ENCODE measurements around the gene RNF151. TPM values are rescaled to one million over a fixed set of nuclear protein-coding genes. Genes with fewer than 3 reads are reported as not detected.
"Not testable (repeated sequence)": the region's sequence is repeated elsewhere in the genome, so short reads cannot be mapped to it uniquely, and the experiment has no call there.

RNF151 gene
- total RNA-seq, 2 donors from 2014 or later, result not detected

DNA sequence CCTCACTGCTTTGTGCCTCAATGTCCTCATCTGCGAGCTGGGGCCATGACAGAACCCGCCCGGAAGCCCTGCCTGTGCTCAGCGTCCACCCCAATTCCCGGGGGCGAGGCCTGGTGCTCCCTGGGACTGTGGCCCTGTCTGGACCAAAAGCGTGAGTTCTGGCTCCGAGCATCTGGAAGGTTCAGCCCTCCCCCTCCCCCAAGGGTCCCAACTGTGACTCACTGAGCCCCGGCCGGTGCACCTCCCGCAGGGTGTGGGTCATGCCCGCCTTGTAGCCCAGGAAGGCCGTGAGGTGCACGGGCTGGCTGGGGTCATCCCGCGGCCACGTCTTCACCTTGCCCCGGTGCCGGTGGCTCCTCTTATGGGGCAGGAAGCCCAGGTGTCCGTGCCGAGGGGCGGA, 12.9 kb upstream of the RNF151 start:
- intact Hi-C loops (cut with DNase I), result no loop called here

DNA sequence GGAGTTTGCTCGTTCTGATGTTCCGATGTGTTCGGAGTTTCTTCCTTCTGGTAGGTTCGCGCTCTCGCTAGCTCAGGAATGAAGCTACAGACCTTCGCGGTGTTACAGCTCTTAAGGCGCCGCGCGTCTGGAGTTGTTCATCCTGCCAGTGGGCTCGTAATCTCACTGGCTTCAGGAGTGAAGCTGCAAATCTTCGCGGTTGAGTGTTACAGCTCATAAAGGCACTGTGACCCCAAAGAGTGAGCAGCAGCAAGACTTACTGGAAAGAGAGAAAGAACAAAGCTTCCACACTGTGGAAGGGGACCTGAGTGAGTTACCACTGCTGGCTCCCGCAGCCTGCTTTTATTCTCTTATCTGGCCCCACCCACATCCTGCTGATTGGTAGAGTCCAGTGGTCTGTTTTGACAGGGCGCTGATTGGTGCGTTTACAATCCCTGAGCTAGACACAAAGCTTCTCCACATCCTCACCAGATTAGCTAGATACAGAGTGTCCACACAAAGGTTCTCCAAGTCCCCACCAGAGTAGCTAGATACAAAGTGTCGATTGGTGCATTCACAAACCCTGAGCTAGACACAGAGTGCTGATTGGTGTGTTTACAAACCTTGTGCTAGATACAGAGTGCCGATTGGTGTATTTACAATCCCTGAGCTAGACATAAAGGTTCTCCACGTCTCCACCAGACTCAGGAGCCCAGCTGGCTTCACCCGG, 9.1 kb upstream of the RNF151 start:
- intact Hi-C loops (cut with DNase I), result not testable (repeated sequence)

More for the DNA sequence above, 12.9 kb upstream of the RNF151 start:
- no peak for DNase-seq (ENCODE audit: low spot score)

DNA sequence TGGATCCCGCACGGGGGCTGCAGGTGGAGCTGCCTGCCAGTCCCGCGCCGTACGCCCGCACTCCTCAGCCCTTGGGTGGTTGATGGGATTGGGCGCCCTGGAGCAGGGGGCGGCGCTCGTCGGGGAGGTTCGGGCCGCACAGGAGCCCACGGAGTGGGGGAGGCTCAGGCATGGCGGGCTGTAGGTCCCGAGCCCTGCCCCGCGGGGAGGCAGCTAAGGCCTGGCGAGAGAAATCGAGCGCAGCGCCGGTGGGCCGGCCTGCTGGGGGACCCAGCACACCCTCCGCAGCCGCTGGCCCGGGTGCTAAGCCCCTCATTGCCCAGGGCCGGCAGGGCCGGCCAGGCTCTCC, 8.5 kb upstream of the RNF151 start:
- DNase-seq (ENCODE audit: low spot score); intact Hi-C loops (cut with DNase I): not testable (repeated sequence)

More for the DNA sequence above, 9.1 kb upstream of the RNF151 start:
- not testable (repeated sequence) for DNase-seq (ENCODE audit: low spot score)

DNA sequence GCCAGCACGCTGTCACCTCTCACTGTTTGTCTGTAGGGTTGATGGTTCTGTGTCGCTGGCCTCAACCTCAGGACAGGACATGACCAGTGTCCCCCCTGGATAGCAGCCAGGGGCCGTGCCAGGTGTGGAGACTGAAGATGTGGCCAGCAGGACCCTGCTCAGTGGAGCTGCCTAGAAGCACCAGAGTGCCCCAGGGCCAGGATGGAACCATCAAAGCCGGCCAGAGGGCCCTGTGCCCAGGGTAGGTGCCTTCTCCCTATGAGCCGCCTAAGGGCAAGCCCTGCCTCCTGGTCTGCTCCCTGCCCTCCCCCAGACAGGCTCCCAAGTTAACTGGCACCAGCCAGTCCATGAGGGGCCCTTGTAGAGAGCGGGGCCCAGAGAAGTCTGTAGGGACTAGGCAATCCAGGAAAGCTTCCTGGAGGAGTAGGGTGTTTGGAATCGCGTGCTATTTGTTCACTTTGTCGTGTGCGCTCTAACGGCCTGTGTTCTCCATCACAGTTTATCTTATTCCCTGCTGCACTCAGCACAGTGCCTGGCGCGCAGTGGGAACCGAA, 7.9 kb upstream of the RNF151 start:
- DNase-seq (ENCODE audit: low spot score), result no peak
- intact Hi-C loops (cut with DNase I), result no loop called here

DNA sequence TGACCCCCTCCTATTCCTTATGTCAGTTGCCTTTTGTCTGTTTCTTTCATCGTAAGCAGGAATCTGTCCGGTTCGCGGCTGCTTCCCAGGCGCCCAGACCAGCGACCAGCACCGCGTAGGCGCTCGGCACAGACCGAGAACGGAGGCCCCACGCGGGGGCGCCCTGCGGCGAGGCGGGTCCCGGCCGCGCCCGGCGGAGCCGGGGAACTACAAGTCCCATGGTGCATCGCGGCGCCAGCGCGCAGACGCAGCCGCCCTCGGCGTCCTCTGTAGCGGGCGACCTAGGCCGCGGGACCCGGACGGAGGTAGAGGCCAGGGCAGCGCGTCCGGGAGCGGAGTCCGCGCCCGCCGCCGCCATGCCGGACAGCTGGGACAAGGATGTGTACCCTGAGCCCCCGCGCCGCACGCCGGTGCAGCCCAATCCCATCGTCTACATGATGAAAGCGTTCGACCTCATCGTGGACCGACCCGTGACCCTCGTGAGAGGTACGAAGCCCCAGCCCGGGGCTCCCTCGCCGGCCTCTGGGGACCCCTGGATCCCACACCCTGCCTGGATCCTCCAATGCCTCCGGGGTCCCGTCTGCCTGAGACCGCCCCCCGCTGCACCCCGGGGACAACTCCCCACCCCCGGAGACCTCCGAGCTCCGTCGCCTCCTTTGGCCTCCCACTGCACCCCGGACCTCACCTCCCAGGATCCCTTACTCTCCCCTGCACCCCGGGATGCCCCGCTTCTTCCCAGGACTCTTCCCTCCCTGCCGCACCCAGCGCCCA, 7.2 kb upstream of the RNF151 start, which contains the start of gene NDUFB10:
TSS of gene NDUFB10 (plus strand) at position 270 of the 771 bp plus-strand sequence. CDS start at position 357, 87 bp downstream.
- intact Hi-C loops (cut with DNase I), result no loop called here
- DNase-seq (ENCODE audit: low spot score), result peak; percentile 98

DNA sequence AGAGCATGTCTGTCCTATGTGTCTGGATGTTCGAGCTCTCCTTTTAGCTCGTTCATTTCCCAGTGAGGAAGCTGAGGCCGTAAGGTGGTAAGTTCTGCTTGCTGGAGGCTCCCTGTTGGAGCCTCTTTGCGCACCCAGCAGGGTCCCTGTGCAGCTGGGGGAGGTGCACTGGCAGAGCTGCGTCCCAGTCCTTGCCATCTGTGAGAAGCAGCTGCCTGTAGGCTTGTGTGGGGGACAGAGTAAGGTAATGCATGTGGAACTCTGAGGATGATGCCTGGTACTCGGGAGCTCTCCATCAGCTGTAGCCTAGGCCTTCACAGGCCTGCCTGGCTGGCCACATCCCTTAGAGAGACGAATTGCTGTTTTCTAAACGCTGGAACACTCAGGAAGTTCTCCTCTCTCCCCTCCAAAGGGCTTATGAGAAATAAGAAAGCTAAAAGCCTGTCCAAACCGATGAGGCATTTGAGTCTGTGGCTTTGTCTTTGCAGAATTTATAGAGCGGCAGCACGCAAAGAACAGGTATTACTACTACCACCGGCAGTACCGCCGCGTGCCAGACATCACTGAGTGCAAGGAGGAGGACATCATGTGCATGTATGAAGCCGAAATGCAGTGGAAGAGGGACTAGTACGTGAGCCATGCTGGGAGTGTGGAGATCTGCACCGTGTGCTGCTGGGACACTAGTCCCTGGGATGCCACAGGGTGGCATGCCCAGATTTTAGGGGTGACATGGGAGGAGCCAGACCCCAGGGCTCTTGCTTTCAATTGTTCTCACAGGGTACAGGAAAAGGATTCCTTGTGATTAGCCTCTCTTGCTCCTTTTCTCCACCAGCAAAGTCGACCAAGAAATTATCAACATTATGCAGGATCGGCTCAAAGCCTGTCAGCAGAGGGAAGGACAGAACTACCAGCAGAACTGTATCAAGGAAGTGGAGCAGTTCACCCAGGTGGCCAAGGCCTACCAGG, 5.7 kb upstream of the RNF151 start:
- intact Hi-C loops (cut with DNase I), result no loop called here
- no peak for DNase-seq (ENCODE audit: low spot score)

DNA sequence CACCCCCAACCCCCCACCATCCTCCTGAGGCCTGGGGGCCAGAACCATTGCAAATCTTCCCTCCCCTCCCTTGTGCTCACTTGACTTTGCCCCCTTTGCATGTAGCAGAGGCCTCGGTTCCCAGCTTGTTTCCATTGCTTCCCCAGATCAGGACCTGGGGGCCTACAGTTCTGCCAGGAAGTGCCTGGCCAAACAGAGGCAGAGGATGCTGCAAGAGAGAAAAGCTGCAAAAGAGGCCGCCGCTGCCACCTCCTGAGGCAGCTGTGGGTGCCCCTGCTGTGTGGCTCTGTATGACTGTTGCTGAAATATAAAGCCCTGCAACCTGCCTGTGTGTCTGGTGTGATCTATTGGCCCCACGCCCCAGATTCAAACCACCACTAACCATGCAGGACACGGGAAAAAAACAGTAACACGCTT, 5.0 kb upstream of the RNF151 start:
- no peak for DNase-seq (ENCODE audit: low spot score)
- intact Hi-C loops (cut with DNase I), result no loop called here

DNA sequence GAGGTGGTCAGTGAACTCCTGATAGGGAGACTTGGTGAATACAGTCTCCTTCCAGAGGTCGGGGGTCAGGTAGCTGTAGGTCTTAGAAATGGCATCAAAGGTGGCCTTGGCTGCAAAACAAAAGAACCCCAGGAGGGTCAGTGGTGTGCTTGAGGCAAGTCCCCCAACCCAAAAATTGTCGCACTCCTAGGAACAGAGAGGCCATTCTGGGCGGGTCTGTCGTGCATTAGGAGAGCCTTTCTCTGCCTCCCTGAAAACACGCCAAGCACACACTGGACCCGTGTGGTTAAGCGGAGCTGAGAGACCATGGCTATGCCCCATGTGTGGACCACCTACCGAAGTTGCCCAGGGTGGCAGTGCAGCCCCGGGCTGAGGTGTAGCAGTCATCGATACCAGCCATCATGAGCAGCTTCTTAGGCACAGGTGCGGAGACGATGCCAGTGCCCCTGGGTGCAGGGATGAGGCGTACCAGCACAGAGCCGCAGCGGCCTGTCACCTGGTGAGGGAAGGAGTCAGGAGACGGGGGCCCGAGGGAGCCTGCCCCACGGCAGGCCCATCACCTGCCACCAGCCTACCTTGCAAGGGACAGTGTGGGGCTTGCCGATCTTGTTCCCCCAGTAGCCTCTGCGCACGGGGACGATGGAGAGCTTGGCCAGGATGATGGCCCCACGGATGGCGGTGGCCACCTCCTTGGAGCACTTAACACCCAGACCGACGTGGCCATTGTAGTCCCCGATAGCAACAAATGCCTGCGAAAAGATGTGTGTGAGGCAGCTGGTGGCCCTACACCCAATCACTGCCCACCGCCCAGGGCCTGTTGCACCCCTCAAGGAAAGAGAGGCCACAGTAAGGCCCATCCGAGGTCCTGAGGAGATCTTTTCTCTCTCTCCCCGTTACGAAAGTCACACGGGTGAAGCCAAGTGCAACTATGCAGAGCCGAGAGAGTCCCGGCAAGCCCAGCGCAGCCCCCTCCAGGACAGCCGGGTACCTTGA, 4.2 kb upstream of the RNF151 start:
- intact Hi-C loops (cut with DNase I); DNase-seq (ENCODE audit: low spot score): not testable (repeated sequence)

DNA sequence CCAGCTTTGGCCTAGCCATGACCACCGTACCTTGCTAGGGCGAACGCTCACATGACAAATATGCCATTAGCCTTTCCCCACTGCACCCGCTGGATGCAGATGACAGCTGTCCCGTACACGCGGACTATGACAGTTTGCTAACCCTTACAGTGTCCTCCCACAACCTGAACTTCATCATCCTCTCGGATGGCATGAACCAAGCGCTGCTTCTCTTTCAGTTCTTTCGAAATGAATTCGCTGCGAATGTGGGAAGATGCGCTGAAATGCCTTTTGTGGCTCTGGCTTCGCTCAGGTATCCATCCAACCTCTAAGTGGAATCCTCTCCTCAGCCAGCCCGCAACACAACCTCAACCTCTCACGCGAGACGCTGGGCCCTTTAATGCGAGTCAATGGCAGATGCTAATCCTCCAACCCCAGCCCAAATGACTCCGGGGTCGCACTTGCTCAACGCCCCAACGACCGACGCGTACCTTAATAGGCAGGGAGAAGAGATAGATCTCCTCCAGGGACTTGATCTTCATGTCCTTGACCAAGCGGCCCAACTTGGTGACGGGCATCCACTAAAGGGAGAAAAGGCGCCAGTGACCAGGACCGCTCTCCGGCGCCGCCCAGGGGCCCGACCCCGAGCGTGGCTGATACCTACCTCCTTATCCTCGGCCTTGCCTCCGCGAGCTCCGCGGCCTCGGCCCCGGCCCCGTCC, 2.7 kb upstream of the RNF151 start:
- DNase-seq (ENCODE audit: low spot score), result no peak
- intact Hi-C loops (cut with DNase I), result no loop called here

DNA sequence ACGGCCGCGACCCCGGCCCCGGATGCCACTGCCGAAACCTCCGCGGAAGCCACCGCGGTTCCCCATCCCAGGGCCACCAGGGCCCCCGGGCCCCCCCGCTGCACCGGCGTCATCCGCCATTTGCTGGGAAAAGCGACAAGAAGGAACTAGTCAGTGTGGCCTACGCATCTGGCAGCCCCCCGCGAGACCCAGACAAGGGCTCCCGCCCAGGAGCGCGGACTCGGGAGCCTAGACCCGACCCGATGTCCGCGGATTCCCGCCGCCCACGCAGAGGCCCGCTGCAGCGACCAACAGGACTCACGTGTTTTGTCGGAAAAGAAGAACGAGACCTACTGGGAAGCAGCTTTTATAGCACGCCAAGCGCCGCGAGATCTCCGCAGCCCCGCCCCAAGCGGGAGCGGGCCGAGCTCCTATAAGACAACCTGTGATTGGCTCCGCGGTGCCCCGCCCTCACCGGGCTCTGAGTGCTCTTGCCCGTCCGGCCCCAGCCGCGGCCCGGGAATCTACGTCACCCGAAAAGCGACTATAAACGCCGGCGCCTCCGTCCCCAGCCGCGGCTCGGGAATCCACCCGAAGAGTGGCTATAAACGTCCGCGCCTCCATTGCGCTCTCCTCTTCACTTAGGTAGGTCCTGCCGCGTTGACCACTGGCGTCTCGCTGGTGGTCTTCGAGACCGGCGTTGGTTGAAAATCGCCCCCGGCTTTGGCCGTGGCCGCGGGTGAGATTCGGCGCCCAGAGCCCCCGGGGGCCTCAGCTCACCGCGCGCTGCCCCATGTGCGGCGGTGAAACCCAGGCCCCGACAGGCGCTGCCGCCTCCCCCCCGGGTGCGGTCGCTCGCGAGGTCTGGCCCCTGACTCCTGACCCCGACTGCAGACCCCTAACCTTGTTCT, 1.9 kb upstream of the RNF151 start, which contains the start of gene RPS2:
TSS of gene RPS2 (minus strand) at position 321 of the 890 bp plus-strand sequence. CDS start at position 120, 201 bp downstream.
- intact Hi-C loops (cut with DNase I), result no loop called here
- DNase-seq (ENCODE audit: low spot score), result peak; percentile 100

DNA sequence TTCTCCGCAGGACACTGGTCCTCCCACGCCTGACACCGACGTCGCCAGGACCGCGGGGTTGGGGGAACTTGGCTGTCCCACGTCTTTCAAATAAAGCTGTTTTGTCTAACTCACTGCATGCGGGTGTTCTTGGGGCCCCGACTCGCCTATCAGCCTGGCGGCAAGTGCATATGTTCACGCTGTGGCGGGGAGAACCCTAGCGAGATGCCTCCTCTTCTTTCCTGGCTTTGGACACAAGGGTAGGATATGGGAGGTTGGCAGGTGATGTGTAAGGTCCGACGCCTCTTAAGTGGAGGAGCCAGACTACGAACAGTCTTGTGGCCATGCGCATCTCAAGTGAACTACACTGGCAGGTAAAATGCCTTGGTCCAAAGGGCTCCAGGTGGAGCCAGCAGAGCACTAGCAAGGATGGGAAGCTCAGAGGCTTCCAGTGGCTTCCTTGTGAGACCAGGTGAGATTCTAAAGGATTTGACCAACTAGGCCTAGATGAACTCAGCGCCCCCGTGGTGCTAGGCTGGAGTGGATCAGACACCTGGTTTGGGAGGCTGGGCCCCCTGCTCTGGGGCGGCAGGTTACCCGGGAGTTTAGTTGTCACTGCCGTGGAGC, 1.2 kb upstream of the RNF151 start:
- intact Hi-C loops (cut with DNase I), result no loop called here
- no peak for DNase-seq (ENCODE audit: low spot score)

DNA sequence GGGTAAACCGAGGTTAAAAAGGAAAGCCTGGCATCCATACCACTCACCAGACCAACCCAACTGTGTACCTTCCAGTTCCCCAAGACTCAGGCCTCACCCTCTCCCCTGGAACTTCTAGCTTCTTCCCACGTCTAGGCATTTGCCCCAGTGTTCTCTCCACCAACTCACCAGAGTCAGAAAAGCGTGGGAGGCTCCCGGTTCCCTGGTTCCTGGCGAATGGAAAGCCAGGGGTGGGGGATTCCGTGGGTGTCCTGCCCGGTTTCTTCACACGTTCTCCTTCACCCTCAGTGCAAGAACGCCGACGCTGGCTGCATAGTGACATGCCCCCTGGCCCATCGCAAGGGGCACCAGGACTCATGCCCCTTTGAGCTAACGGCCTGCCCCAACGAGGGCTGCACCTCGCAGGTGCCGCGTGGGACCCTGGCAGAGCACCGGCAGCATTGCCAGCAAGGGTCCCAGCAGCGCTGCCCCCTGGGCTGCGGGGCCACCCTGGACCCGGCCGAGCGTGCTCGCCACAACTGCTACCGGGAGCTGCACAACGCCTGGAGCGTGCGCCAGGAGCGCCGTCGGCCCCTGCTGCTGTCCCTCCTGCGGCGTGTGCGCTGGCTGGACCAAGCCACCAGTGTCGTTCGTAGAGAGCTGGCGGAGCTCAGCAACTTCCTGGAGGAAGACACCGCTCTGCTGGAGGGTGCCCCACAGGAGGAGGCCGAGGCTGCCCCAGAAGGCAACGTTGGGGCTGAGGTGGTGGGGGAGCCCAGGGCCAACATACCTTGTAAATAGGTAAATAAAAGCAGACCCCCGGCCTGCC, 1.7 kb downstream of the RNF151 start:
- intact Hi-C loops (cut with DNase I), result no loop called here
- DNase-seq (ENCODE audit: low spot score), result no peak

DNA sequence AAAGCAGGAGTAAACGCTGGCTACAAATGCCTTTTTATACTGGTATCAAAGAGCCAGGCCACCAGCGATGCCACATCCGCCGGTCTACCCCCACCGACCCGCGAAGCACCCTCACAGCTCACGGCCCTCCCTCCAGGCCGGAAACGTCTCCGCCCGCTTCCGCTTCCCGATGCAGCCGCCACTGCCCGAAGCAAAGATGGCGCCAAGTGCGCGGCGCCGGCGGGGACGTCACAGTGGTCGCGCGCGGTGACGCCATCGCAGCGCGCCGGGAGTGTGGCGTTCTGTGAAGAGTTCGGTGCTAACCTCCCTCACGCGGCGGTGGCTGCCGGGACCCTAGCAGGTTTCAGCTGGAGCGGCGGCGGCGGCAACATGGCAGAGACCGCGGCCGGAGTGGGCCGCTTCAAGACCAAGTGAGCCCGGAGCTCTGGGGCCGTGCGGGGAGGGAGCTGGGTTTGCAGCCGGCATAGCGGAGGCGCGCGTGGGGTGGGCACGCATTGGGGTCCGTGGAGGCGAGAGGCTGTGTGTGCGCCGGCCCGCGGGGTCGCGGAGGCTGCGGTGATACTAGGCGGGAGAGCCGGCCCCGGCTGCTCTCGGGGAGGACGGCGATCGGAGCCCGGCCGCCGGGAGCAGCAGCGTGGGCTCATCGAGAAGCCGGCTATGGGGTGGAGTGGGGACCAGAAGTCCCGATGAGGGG, 5.3 kb downstream of the RNF151 start, which contains the start of gene TBL3:
TSS of gene TBL3 (plus strand) at position 258 of the 694 bp plus-strand sequence. CDS start at position 370, 112 bp downstream.
- peak; percentile 98 for DNase-seq (ENCODE audit: low spot score)
- intact Hi-C loops (cut with DNase I), result no loop called here

DNA sequence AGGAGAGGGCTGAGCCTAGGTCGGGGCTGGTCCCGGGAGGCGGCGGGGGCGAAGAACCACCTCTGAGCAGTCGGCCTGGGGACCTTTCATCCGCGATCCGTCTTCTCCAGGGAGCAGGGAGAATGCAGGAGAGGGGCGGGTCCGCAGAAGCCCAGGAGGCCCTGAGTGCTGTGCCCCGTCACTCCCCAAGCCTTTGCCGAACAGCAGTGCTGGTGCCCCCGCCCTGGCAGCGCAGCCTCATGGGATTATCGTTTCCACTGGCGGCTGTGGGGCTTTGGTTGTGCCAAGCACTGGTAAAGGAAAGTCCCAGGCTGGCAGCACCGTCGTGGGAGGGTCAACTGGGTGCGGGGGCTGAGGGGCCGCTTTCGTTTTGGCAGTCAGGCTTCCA, 5.8 kb downstream of the RNF151 start:
- intact Hi-C loops (cut with DNase I), result no loop called here
- no peak for DNase-seq (ENCODE audit: low spot score)

All from posterior vena cava (tissue), 2 donors.